GM21825 (cell line): ENCODE data around the gene ENTPD5.
"Not testable (repeated sequence)": the region's sequence is repeated elsewhere in the genome, so short reads cannot be mapped to it uniquely, and the experiment has no call there.

Experiments used
- ATAC-seq: cut with Tn5 transposase; IDR thresholded peaks from one replicate; pipeline ENCODE4 v1.9.1; 2021; ENCODE audit warnings: mild to moderate bottlenecking, moderate library complexity; ENCODE audit not compliant: unreplicated experiment

Gene ENTPD5

GRCh38 chr14:74008843-74009499 lies 10.1 kb downstream of the ENTPD5 start:
- no peak for ATAC-seq

- ATAC-seq: not testable (repeated sequence)
Measured at GRCh38 chr14:74005664-74006063, 13.4 kb downstream of the ENTPD5 start.

DNA sequence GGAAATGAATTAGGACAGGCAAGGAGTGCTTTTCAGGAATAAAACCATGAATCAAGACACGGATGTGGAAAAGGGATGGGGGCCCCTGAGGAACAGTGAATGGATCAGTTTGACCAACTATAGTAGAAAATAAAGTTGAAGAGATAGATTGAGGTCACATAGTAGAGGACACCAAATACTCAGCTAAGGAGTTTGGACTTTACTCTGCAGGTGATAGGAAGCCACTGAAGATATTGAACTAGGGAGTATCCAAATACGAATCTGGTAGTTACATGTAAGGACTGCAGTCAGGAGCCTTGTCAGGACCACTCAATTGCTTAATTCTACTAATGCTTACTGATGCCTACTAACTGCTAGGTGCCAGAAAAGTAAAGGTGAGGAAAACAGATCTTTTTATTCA lies 20.4 kb downstream of the ENTPD5 start:
- ATAC-seq: no peak

GRCh38 chr14:73997944-73998447 lies 21.1 kb downstream of the ENTPD5 start:
- no peak for ATAC-seq

DNA sequence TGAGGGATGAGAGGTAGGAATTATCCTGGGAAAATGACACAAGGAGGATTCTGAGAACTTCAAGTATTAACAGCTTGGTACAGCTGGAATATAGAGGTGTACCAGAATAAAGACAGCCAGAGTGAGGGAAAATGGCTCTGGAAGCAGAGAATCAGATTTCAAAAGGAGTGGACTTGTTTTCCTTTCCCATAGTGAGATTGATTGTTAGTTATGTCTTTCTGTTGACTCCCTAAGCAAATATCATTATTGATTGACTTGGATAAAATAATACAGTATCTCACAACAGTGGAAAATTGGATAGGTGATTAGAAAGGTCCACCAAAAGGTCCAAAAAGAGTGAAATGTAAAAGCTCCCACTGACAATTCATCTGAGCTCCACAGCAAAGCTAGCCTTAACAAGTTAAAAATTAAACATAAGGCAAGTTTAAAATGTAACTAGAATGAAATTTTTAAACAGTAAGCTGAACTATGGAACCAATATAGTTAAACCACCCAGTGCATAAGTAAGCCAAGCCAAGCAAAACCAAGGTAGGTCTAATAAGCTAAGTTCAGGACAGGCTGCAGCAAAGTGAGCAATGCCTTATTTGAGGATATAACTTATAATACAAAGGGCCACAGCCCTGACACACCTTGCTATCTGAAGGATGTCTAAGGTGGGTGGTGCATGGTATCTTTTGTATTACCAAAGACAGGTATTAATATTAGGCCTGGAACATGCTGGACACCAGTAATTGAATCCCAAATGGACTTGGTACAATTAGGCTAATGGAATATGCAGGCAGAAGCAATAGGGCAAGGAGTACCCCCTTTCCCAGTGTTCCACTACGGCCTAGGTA lies 21.8 kb downstream of the ENTPD5 start:
- ATAC-seq: no peak

DNA sequence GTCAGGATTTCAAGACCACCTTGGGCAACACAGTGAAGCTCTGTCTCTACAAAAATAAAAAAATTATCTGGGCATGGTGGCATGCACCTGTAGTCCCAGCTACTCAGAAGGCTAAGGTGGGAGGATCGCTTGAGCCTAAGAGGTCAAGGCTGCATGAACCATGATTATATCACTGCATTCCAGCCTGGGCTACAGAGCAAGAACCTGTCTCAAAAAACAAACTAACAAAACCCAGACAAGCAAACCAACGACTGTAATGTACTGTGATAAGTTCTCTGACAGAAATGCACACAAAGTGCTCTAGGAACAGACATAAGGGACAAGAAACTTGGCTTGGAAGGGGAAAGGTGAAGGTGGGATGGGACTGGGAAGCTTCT lies 22.4 kb downstream of the ENTPD5 start:
- ATAC-seq: no peak

DNA sequence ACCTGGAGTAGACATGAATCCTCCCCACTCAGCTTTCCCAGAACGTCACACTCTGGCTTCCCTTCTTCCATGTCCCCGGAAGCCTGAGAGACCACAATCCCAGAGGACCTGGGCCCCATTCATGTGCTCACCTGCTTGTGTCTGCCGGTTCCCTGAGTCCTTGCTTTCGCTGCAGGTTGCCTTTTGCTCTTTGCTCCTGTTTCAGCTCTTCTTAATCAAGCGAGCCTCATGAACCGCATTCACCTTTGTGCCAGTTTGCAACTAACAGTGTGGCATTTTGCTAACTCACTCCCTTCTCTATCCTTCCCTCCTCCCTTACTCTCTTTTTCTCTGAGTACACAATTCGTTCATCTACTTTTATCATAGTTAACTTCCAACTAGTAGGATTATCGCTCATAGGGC lies 23.1 kb downstream of the ENTPD5 start:
- ATAC-seq: no peak

DNA sequence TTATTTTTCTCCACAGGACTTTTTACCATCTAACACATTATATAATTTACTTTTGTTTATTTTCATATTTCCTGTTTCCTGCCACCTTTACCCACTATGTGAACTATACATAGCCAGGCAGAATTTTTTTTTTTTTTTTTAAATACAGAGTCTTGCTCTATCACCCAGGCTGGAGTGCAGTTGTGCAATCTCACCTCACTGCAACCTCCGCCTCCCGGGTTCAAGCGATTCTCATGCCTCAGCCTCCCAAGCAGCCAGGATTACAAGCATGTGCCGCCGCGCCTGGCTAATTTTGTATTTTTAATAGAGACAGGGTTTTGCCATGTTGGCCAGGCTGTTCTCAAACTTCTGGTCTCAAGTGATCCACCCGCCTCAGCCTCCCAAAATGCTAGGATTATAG lies 24.2 kb downstream of the ENTPD5 start:
- ATAC-seq: not testable (repeated sequence)

DNA sequence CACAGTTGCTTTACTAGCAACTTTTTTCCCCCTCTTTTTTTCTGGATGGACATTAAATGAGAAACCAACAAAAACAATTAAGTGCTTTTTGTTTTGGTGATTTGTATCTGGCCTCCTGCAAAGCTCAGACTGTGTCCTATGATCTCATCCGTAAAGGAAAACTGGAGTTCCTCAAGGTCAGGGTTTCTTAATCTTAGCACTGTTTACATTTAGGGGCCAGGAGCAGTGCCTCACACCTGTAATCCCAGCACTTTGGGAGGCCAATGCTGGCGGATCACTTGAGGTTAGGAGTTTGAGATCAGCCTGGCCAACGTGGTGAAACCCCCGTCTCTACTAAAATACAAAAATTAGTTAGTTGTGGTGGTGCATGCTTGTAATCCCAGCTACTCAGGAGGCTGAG lies 28.0 kb downstream of the ENTPD5 start:
- ATAC-seq: no peak

DNA sequence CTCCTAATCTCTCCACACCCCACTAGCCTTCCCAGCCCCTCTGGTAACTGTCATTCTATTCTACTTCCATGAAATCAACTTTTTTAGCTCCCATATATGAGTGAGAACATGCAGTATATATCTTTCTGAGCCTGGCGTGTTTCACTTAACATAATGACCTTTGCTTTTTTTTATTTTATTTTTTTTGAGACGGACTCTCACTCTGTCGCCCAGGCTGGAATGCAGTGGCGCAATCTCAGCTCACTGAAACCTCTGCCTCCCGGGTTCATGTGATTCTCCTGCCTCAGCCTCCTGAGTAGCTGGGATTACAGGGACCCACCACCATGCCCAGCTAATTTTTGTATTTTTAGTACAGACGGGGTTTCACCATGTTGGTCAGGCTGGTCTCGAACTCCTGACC lies 30.4 kb downstream of the ENTPD5 start:
- ATAC-seq: not testable (repeated sequence)

GRCh38 chr14:73988065-73988464 lies 31.0 kb downstream of the ENTPD5 start:
- no peak for ATAC-seq

DNA sequence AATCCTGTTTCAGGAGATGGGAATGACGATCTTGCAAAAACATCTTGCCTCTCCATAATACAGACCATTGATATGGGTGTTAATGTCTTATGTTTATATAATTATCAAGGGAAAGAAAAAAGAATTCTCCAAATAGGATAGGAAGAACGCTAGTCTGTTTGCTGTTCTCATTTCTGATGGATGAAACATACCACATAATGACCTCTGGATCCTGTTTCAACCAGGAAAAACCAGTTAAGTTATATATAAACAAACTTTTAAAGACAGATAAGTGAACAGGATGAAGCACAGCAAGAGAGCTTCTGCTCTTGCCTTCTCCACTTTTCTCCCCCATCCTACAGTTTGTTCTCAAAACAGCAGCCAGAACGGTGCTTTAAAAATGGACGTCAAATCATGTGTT lies 41.2 kb downstream of the ENTPD5 start:
- ATAC-seq: no peak

DNA sequence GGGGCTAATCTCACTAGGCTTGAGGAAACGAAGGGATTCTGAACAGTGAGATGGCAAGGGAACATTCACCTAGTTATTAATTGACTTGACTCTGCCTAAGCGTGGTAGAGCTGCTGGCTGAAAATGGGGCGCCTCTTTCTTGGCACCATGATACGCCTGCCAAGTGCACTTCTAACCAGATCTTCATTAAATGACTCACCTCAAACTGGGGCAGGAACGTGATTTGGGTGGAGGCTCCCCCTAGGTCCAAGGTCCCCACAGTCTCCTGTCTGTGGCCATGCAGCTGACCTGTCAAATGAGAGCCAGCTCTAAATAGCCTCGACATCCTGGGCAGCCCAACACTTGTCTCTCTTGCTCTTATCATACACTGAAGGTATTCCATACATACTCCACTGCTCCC lies 43.0 kb downstream of the ENTPD5 start:
- ATAC-seq: no peak

GRCh38 chr14:73973497-73973896 lies 45.6 kb downstream of the ENTPD5 start:
- no peak for ATAC-seq

GRCh38 chr14:73968885-73969284 lies 50.2 kb downstream of the ENTPD5 start:
- no peak for ATAC-seq

- no peak for ATAC-seq
Measured at GRCh38 chr14:73965216-73965615, 53.9 kb downstream of the ENTPD5 start.

GRCh38 chr14:73961192-73961591 lies 57.9 kb downstream of the ENTPD5 start:
- ATAC-seq: no peak

- ATAC-seq: no peak
Measured at GRCh38 chr14:73958591-73958990, 60.5 kb downstream of the ENTPD5 start.

- ATAC-seq: no peak
Measured at GRCh38 chr14:73955674-73956073, 63.4 kb downstream of the ENTPD5 start.

GRCh38 chr14:73953731-73954130 lies 65.4 kb downstream of the ENTPD5 start:
- no peak for ATAC-seq

DNA sequence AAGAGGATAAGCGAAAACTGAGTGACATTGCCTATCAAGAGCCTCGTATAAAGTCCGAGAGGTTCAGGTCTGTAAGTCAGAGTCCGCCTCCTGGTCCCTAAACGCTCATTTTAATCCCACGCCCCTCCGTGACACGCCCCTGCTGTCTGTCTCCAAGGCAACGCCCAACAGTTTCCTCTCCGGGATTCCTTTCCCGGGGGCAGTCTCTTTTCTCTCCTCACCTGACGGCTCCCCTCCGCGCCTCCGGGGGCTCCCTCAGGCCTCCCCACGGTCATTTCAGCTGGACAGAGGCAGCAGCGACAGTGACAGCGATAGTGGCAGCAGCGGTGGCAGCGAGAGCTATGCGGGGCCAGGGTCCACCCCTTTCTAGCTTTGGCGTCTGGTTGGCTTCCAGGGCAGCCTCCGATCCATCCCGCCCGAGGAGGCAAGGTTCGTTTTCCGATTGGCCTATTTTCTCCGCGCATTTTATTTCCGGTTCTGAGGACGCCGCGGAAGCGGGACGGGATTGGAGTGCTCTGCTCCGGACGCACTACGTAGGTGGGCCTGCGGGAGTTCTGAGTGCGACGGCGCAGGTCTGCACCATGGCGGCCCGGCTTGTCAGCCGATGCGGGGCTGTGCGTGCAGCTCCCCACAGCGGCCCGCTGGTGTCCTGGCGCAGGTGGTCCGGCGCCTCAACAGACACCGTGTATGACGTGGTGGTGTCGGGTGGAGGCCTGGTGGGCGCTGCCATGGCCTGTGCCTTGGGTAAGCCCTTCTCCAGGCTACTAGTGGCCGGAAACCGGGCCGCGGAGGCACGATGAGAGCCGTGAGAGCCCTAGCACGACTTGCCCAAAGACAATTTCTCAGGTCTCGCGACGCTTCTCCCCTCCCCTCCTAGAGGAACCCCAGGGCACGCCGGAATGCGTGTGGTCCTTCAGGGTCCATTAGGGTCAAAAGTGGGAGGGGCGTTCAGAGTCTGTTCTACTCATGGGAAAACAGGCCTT lies 69.0 kb downstream of the ENTPD5 start, which contains the start of the genes COQ6 and FAM161B:
Gene COQ6, plus strand, starts transcription at position 551 of the 983 bp plus-strand sequence. Its CDS starts 31 bp downstream, at position 582.
Gene FAM161B, minus strand, starts transcription at position 343 of the 983 bp plus-strand sequence. Its CDS starts 68 bp downstream, at position 275.
- peak; percentile 87 for ATAC-seq
